GM18511 (cell line): Measurements from ENCODE around the gene SLIT3.

Source experiments
- ATAC-seq: cut with Tn5 transposase; IDR thresholded peaks from one replicate; pipeline ENCODE4 v1.9.1; 2021; ENCODE audit warnings: mild to moderate bottlenecking, moderate library complexity; ENCODE audit not compliant: unreplicated experiment

Gene SLIT3

GRCh38 chr5:169009123-169009522, 291.8 kb downstream of the SLIT3 start:
- no peak for ATAC-seq

GRCh38 chr5:169006842-169007790, 293.8 kb downstream of the SLIT3 start:
- no peak for ATAC-seq

GRCh38 chr5:169004551-169004950, 296.4 kb downstream of the SLIT3 start:
- no peak for ATAC-seq

- ATAC-seq, result no peak
Observed at GRCh38 chr5:169003721-169004541, 297.0 kb downstream of the SLIT3 start.

- ATAC-seq, result no peak
Observed at GRCh38 chr5:169002953-169003555, 297.9 kb downstream of the SLIT3 start.

- ATAC-seq, result no peak
Observed at GRCh38 chr5:169001394-169001793, 299.5 kb downstream of the SLIT3 start.

GRCh38 chr5:168995024-168995423, 305.9 kb downstream of the SLIT3 start:
- no peak for ATAC-seq

GRCh38 chr5:168992687-168993086, 308.3 kb downstream of the SLIT3 start:
- no peak for ATAC-seq

- no peak for ATAC-seq
Observed at GRCh38 chr5:168992016-168992415, 308.9 kb downstream of the SLIT3 start.

- ATAC-seq, result no peak
Observed at GRCh38 chr5:168991311-168991710, 309.6 kb downstream of the SLIT3 start.

- ATAC-seq, result no peak
Observed at GRCh38 chr5:168990679-168991078, 310.3 kb downstream of the SLIT3 start.

GRCh38 chr5:168989731-168990505, 311.0 kb downstream of the SLIT3 start:
- no peak for ATAC-seq

- no peak for ATAC-seq
Observed at GRCh38 chr5:168988699-168989098, 312.2 kb downstream of the SLIT3 start.

- peak; percentile 73 for ATAC-seq
Observed at GRCh38 chr5:168987543-168988300, 313.2 kb downstream of the SLIT3 start.

GRCh38 chr5:168985454-168985853, 315.5 kb downstream of the SLIT3 start:
- ATAC-seq, result no peak

- no peak for ATAC-seq
Observed at GRCh38 chr5:168984135-168984675, 316.7 kb downstream of the SLIT3 start.

- ATAC-seq, result no peak
Observed at GRCh38 chr5:168979135-168979534, 321.8 kb downstream of the SLIT3 start.

- ATAC-seq, result no peak
Observed at GRCh38 chr5:168978500-168978899, 322.4 kb downstream of the SLIT3 start.

GRCh38 chr5:168978015-168978414, 322.9 kb downstream of the SLIT3 start:
- ATAC-seq, result no peak
